Activated naive CD8-positive, alpha-beta T cell treated with anti-CD3 and anti-CD28 coated beads, Interleukin-2, amount 10 ng/mL, durations not matched to agents 7 days and 5 days (primary cell): Measurements from ENCODE around the gene EPB41L4A. TPM values are rescaled to one million over a fixed set of nuclear protein-coding genes. Genes with fewer than 3 reads are reported as not detected.
"Not testable (repeated sequence)": the region's sequence is repeated elsewhere in the genome, so short reads cannot be mapped to it uniquely, and the experiment has no call there.

Experiments used
- ATAC-seq: fragments of 150-1000 bp; cut with Tn5 transposase; one replicate; pipeline ENCODE4 v1.10.0; 2021; ENCODE audit warnings: low read depth, moderate library complexity
- POLR2A ChIA-PET: fragments of 350-600 bp; sonication (Branson Sonifier 250); formaldehyde crosslinking; loops from one replicate; lab custom pipeline; 2021; ENCODE audit warnings: antibody characterized with exemption; lab: Charles Lee
- DNase-seq: peaks from one replicate; pipeline ENCODE4 v3.0.0; 2021
- H3K27ac Mint-ChIP-seq: one replicate; pipeline ENCODE4 v1.8.0; 2022; ENCODE audit warnings: mild to moderate bottlenecking, mixed read lengths
- H3K27me3 Mint-ChIP-seq: one replicate; pipeline ENCODE4 v1.8.0; 2022; ENCODE audit warnings: mild to moderate bottlenecking, moderate library complexity, mixed read lengths
- H3K36me3 Mint-ChIP-seq: one replicate; pipeline ENCODE4 v1.8.0; 2021; ENCODE audit warnings: mild to moderate bottlenecking, mixed read lengths
- H3K4me1 Mint-ChIP-seq: one replicate; pipeline ENCODE4 v1.8.0; 2021; ENCODE audit warnings: mixed read lengths
- H3K4me3 Mint-ChIP-seq: one replicate; pipeline ENCODE4 v1.8.0; 2022; ENCODE audit warnings: mild to moderate bottlenecking, moderate library complexity, mixed read lengths
- H3K9me3 Mint-ChIP-seq: one replicate; pipeline ENCODE4 v1.8.0; 2021; ENCODE audit warnings: mixed read lengths
- total RNA-seq, 2 experiments: library from RNA; stranded (reverse); gene quantifications; one replicate each; pipeline ENCODE4 v1.2.3, GENCODE V29; 2021

EPB41L4A gene
- 1 to 10 TPM in 1 of 2 experiments, under 1 TPM in 1; 0.11 to 1.0 TPM for total RNA-seq

DNA sequence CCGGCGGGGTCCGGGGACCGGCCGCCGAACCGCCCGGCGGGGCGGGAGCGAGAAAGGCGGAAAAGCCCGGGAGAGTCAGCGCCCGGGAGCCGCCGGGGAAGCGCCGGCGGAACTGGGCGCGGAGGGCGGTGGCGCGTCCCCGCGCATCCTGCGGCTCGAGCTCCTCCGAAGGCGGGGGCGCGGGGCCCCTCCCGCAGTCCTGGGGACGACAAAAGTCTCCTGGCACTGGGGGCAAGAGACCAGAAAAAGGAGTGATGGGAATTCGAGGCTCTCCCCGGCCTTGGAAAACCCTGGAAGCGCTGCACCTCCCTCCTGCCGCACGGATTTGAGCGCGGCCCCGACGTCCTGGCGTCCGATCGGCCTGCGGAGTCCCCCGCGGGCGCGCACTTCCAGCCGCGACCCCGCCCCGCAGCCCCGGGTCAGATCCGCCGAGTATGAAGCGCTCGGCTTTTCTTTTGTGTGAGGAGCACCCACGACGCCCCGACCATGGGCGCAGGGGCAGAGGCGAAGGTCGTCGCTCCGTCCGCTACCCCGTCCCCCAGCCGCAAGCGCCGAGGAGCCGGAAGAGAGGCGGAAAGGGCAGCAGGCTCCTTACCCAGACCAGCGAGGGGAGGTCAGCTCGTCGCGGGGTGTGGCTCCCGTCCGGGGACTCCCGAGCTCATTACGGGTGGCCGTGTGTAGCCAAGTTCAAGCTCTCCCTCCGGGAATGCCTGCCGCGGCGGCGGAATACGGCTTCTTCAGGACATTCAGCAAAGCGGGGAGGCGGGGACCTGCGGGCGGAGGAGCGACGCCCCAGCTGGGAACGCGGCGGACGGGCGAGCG is at the start of gene EPB41L4A:
EPB41L4A (minus strand) TSS at position 114 of the 822 bp plus-strand sequence. CDS start 238 bp downstream, outside the sequence.
- POLR2A ChIA-PET, result no interaction called here
- peaks cover 7% of the 10 kb centered on the region for H3K4me1 Mint-ChIP-seq
- no peak within 1 kb of the TSS for H3K27ac Mint-ChIP-seq
- H3K4me3 Mint-ChIP-seq, result peak within 1 kb of the TSS; percentile 79
- H3K9me3 Mint-ChIP-seq, result no peaks in the 10 kb centered on the region
- H3K27me3 Mint-ChIP-seq, result peaks cover 70% of the 10 kb centered on the region
- peak; percentile 48 for DNase-seq
- no peaks in the 10 kb centered on the region for H3K36me3 Mint-ChIP-seq
- peak; percentile 8 for ATAC-seq

DNA sequence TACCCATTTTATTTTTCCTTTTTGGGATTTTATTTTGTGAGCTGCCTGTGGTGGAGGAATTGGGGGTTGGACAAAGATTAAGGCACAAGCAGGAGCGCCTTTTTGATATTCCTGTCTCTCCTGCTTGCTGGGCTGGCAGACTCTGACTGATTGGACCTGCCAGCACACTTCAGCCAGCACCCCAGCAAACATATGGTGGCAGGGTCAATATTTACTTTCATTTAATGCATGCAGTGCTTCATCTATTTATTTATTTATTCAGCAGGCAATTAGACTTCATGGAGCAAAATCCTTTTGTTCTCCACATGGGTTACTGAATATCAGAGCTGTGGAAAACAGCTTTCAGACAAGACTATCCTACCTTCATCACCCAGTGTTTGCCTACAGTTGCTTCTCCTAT is 48.4 kb upstream of the EPB41L4A start:
- no peak for DNase-seq
- H3K4me3 Mint-ChIP-seq, result no peak overlapping the region
- no peaks in the 10 kb centered on the region for H3K9me3 Mint-ChIP-seq
- ATAC-seq, result no peak
- POLR2A ChIA-PET, result no interaction called here
- no peak overlapping the region for H3K27ac Mint-ChIP-seq
- peaks cover 5% of the 10 kb centered on the region for H3K27me3 Mint-ChIP-seq
- no peaks in the 10 kb centered on the region for H3K36me3 Mint-ChIP-seq
- H3K4me1 Mint-ChIP-seq, result no peaks in the 10 kb centered on the region

- POLR2A ChIA-PET, ATAC-seq, H3K4me3 Mint-ChIP-seq, DNase-seq, H3K27me3 Mint-ChIP-seq, H3K27ac Mint-ChIP-seq, H3K9me3 Mint-ChIP-seq, H3K36me3 Mint-ChIP-seq, H3K4me1 Mint-ChIP-seq: not testable (repeated sequence)
Measured at GRCh38 chr5:112466261-112466660, 47.2 kb upstream of the EPB41L4A start.

DNA sequence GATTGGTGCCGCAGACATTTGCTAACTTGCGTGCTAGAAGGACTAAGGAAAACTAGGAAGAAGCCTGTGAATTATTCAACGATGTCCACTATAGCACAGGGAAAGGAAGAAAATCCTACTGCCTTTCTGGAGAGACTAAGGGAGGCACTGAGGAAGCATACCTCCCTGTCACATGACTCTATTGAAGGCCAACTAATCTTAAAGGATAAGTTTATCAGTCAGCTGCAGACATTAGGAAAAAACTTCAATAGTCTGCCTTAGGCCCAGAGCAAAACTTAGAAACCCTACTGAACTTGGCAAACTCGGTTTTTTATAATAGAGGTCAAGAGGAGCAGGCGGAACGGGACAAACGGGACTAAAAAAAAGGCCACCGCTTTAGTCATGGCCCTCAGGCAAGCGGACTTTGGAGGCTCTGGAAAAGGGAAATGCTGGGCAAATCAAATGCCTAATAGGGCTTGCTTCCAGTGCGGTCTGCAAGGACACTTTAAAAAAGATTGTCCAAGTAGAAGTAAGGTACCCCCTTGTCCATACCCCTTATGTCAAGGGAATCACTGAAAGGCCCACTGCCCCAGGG is 28.2 kb upstream of the EPB41L4A start:
- H3K9me3 Mint-ChIP-seq, DNase-seq, H3K27me3 Mint-ChIP-seq, H3K4me3 Mint-ChIP-seq, POLR2A ChIA-PET, H3K27ac Mint-ChIP-seq, ATAC-seq, H3K4me1 Mint-ChIP-seq, H3K36me3 Mint-ChIP-seq: not testable (repeated sequence)

- no peaks in the 10 kb centered on the region for H3K4me1 Mint-ChIP-seq
- POLR2A ChIA-PET, result no interaction called here
- H3K27ac Mint-ChIP-seq, result no peak overlapping the region
- no peak overlapping the region for H3K4me3 Mint-ChIP-seq
- H3K27me3 Mint-ChIP-seq, result peaks cover 2% of the 10 kb centered on the region
- DNase-seq (no peak), ATAC-seq (no peak)
- no peaks in the 10 kb centered on the region for H3K9me3 Mint-ChIP-seq
- H3K36me3 Mint-ChIP-seq, result no peaks in the 10 kb centered on the region
Measured at GRCh38 chr5:112445626-112446350, 26.7 kb upstream of the EPB41L4A start.

GRCh38 chr5:112443932-112444331 is 24.9 kb upstream of the EPB41L4A start:
- H3K4me3 Mint-ChIP-seq, H3K27ac Mint-ChIP-seq: not testable (repeated sequence)

DNA sequence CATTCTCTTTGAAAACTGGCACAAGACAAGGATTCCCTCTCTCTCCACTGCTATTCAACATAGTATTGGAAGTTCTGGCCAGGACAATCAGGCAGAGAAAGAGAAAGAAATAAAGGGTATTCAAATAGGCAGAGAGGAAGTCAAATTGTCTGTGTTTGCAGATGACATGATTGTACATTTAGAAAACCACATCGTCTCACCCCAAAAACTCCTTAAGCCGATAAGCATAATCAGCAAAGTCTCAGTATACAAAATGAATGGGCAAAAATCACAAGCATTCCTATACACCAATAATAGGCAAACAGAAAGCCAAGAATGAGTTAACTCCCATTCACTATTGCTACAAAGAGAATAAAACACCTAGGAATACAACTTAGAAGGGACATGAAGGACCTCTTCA is 21.0 kb upstream of the EPB41L4A start:
- no peaks in the 10 kb centered on the region for H3K36me3 Mint-ChIP-seq
- no peak overlapping the region for H3K4me3 Mint-ChIP-seq
- POLR2A ChIA-PET, result no interaction called here
- H3K27ac Mint-ChIP-seq, result no peak overlapping the region
- H3K27me3 Mint-ChIP-seq, result no peaks in the 10 kb centered on the region
- H3K9me3 Mint-ChIP-seq, result no peaks in the 10 kb centered on the region
- DNase-seq, result no peak
- no peak for ATAC-seq
- H3K4me1 Mint-ChIP-seq, result no peaks in the 10 kb centered on the region

More at GRCh38 chr5:112443932-112444331, 24.9 kb upstream of the EPB41L4A start:
- ATAC-seq, H3K27me3 Mint-ChIP-seq, H3K4me1 Mint-ChIP-seq, DNase-seq, POLR2A ChIA-PET, H3K9me3 Mint-ChIP-seq, H3K36me3 Mint-ChIP-seq: not testable (repeated sequence)

DNA sequence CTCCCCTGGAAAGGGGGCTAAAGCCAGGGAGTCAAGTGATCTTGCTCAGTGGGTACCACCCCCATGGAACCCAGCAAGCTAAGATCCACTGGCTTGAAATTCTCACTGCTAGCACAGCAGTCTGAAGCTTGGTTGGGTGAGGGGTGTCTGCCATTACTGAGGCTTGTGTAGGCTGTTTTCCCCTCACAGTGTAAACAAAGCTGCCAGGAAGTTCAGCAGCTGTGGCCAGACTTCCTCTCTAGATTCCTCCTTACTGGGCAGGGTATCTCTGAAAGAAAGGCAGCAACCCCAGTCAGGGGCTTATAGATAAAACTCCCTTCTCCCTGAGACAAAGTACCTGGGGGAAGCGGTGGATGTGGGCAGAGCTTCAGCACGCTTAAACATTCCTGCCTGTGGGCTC is 17.1 kb upstream of the EPB41L4A start:
- no peak for ATAC-seq
- POLR2A ChIA-PET, result no interaction called here
- DNase-seq, result no peak
- no peaks in the 10 kb centered on the region for H3K9me3 Mint-ChIP-seq
- peaks cover 2% of the 10 kb centered on the region for H3K27me3 Mint-ChIP-seq
- no peak overlapping the region for H3K27ac Mint-ChIP-seq
- H3K4me1 Mint-ChIP-seq, result no peaks in the 10 kb centered on the region
- no peaks in the 10 kb centered on the region for H3K36me3 Mint-ChIP-seq
- H3K4me3 Mint-ChIP-seq, result no peak overlapping the region

- ATAC-seq, result no peak
- H3K27me3 Mint-ChIP-seq, result peaks cover 4% of the 10 kb centered on the region
- H3K4me3 Mint-ChIP-seq, result no peak overlapping the region
Measured at GRCh38 chr5:112434641-112435040, 15.6 kb upstream of the EPB41L4A start.

DNA sequence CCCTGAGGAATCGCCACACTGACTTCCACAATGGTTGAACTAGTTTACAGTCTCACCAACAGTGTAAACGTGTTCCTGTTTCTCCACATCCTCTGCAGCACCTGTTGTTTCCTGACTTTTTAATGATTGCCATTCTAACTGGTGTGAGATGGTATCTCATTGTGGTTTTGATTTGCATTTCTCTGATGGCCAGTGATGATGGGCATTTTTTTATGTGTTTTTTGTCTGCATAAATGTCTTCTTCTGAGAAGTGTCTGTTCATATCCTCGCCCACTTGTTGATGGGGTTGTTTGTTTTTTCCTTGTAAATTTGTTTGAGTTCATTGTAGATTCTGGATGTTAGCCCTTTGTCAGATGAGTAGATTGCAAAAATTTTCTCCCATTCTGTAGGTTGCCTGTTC is 7.1 kb upstream of the EPB41L4A start:
- DNase-seq, ATAC-seq: not testable (repeated sequence)

More at GRCh38 chr5:112434641-112435040, 15.6 kb upstream of the EPB41L4A start:
- no peaks in the 10 kb centered on the region for H3K4me1 Mint-ChIP-seq
- no peak for DNase-seq
- H3K36me3 Mint-ChIP-seq, result no peaks in the 10 kb centered on the region
- H3K9me3 Mint-ChIP-seq, result no peaks in the 10 kb centered on the region
- POLR2A ChIA-PET, result no interaction called here
- no peak overlapping the region for H3K27ac Mint-ChIP-seq

DNA sequence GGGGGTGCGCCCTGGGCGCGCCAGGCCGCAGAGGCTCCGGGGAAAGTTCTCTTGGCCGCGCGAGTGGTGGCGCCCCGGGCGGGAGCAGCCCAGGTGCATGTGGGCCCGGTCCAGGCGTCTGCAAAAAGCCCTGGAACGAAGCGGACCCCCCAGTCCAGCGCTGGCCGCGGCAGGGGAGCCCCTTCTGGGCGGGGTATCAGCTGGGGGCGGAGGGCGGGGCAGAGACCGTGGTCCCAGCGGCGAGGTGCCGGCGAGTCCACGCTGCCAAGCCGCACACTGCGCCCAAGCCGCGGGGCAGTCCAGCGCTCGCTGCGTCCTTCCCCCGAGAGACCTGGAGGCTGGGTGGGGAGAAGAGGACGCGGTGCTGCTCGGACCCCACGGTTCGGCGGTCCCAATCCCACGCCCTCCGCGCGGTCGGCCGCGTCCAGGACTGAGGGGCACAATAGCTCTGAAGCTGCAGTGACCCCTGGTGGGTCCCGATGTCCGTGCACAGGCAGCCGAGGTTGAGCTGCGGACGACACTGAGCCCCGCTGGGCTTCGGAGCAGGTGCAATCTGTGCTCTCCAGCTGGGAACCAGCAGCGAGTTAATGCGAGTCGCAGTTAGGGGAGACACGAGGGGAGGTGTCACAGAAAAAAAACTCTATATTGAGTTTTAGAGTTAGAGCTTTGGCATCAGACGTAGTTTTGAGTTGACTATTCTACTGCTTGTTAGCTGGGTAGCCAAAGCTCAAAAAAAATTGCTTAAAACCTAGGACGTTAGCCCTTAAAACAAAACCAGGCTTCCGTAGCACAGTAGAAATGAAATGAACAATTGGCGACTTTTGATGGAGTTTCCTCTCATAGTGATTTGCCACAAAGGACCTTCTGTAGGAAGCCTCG is 1.1 kb upstream of the EPB41L4A start:
- Mint-ChIP-seq H3K4me1 (peaks cover 7% of the 10 kb centered on the region), H3K36me3 (no peaks in the 10 kb centered on the region), H3K27me3 (peaks cover 68% of the 10 kb centered on the region), H3K4me3 (peak overlapping the region; percentile 79), H3K9me3 (no peaks in the 10 kb centered on the region), H3K27ac (no peak overlapping the region)
- ATAC-seq (peak; percentile 47), DNase-seq (peak; percentile 53)
- POLR2A ChIA-PET, result no interaction called here

More for the DNA sequence above, 7.1 kb upstream of the EPB41L4A start:
- H3K4me1 Mint-ChIP-seq, H3K9me3 Mint-ChIP-seq, POLR2A ChIA-PET, H3K36me3 Mint-ChIP-seq, H3K4me3 Mint-ChIP-seq, H3K27ac Mint-ChIP-seq: not testable (repeated sequence)
- H3K27me3 Mint-ChIP-seq, result peaks cover 33% of the 10 kb centered on the region

DNA sequence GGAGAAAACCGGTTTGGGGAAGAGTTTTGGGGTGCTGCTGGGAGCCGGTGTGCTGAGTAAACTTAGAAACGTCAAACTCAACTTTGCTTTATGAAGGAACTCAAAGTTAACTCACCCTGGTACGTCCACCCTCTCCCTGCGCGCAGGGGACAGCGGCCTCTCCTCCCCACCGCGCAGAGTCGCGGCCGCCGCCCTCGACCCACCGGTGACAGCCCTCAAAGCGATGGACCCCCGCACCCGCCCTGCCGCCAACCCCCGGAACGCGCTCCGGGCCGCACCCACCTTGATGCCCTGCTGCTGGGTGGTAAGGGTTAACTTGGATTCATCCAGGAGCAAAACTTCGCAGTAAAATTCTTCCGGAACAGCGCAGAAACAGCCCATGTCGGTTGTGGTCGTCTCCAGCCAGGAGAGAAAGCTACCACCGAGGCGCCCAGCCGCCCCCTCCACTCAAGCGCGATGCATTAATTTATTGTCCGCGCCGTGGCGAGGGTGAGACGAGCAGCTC is 366 bp downstream of the EPB41L4A start:
- Mint-ChIP-seq H3K4me3 (peak overlapping the region; percentile 69), H3K4me1 (peaks cover 7% of the 10 kb centered on the region), H3K27me3 (peaks cover 67% of the 10 kb centered on the region), H3K27ac (no peak overlapping the region), H3K36me3 (no peaks in the 10 kb centered on the region), H3K9me3 (no peaks in the 10 kb centered on the region)
- no peak for ATAC-seq
- DNase-seq, result peak; percentile 32
- POLR2A ChIA-PET, result no interaction called here
